NCI-H1105 treated with DMSO at 0.1 percent for 48 hours (cell line): ENCODE measurements around the gene SYNGAP1.
"Not testable (repeated sequence)": the region's sequence is repeated elsewhere in the genome, so short reads cannot be mapped to it uniquely, and the experiment has no call there.

Experiments used
- DNase-seq: peaks from one replicate; lab custom pipeline; 2025; lab: John Stamatoyannopoulos, UW

The SYNGAP1 gene

DNA sequence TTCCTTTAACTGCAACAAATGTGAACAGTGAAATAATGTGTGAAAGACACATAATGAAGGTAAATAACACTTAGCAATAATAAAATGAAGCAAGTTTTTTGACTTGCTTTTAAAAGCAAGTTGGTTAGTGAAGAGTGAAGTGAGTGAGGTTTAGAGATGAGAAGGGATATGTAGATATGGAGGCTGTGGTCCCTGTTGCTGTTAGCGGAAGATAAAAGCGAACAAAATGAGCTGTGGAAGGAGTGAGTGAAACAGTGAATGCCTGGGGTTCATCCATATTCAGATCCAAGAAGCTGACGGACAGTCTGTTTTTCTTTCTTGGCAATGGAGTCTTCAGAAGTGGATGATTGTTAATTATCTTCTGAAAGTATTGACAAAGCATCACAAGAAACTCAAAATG, 58.0 kb downstream of the SYNGAP1 start:
- no peak for DNase-seq

DNA sequence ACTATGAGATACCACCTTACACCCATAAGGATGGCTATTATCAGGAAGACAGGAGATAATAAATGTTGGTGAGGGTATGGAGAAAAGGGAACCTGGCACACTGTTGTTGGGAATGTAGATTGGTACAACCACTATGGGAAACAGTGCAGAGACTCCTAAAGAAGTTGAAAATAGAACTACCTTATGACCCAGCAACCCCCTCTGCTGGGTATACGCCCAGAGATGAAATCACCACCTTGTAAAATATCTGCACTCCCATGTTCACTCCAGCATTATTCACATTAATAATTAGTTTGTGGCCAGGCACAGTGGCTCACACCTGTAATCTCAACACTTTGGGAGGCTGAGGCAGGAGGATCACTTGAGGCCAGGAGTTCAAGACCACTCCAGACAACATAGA, 61.3 kb downstream of the SYNGAP1 start:
- DNase-seq = no peak

- DNase-seq = not testable (repeated sequence)
Measured at GRCh38 chr6:33482620-33483019, 62.8 kb downstream of the SYNGAP1 start.

GRCh38 chr6:33483678-33484077, 63.8 kb downstream of the SYNGAP1 start:
- no peak for DNase-seq

DNA sequence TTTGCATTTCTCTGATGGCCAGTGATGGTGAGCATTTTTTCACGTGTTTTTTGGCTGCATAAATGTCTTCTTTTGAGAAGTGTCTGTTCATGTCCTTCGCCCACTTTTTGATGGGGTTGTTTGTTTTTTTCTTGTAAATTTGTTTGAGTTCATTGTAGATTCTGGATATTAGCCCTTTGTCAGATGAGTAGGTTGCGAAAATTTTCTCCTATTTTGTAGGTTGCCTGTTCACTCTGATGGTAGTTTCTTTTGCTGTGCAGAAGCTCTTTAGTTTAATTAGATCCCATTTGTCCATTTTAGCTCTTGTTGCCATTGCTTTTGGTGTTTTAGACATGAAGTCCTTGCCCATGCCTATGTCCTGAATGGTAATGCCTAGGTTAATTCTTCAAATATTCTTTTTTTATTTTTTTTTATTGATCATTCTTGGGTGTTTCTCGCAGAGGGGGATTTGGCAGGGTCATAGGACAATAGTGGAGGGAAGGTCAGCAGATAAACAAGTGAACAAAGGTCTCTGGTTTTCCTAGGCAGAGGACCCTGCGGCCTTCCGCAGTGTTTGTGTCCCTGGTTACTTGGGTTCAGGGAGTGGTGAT, 64.9 kb downstream of the SYNGAP1 start:
- not testable (repeated sequence) for DNase-seq

DNA sequence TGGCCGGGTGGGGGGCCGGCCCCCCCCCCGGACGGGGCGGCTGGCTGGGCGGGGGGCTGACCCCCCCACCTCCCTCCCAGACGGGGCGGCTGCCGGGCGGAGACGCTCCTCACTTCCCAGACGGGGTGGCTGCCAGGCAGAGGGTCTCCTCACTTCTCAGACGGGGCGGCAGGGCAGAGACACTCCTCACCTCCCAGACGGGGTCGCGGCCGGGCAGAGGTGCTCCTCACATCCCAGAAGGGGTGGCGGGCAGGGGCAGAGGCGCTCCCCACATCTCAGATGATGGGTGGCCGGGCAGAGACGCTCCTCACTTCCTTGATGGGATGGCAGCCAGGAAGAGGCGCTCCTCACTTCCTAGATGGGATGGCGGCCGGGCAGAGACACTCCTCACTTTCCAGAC, 65.8 kb downstream of the SYNGAP1 start:
- not testable (repeated sequence) for DNase-seq

DNA sequence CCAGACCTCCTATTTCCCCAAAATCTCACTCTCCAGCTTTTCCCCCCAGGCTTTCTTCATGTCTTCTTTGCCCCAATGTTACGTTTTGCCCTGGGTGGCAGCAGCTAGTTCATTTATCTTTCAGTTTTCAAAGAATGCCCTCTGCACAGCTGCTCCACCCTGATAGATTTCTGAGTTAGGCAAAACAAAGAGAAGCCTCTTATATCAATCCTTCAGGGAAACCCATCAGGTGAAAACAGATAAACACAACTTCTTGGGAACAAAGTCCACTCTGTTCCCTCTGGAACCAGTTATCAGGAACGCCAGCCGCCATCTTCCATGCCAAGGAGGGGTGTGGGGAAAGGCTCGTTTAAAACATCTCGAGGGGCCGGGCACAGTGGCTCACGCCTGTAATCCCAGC, 68.5 kb downstream of the SYNGAP1 start:
- DNase-seq = no peak

DNA sequence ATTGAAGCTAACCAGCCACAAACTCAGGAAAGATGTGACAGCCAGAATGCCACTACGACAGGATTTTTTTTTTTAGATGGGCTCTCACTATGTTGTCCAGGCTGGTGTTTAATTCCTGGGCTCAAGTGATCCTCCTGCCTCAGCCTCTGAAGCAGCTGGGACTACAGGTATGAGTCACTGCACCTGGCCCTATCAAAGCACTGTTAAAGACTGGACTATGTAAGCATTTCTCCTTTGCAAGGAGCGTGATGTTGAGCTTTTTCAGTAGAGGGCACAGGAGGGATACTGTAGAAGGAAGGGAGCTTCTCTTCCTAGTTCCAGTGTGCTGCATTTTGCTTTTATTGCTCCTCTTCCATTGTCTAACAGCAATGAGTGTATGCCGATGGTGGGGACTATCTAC, 70.3 kb downstream of the SYNGAP1 start:
- DNase-seq = no peak

DNA sequence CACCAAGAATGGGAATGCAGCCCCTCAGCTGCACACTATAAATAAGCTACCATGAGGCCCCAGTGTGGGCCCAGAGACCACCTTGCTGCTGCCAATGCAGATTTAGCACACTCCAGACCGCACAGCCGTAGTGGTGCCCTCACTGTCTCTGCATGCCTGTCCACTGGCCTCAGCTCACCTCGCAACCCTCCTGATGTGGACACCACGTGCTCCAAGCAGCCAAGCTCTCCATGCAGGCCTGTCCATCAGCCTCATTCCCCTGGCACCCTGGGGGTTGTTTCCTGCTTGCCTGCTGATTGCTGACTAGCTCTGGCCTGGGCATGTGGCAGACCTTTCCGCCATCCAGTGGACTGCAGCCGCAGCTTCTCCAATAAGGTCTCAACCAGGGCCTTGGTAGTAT, 70.8 kb downstream of the SYNGAP1 start:
- no peak for DNase-seq

- DNase-seq = no peak
Measured at GRCh38 chr6:33492093-33492492, 72.2 kb downstream of the SYNGAP1 start.

DNA sequence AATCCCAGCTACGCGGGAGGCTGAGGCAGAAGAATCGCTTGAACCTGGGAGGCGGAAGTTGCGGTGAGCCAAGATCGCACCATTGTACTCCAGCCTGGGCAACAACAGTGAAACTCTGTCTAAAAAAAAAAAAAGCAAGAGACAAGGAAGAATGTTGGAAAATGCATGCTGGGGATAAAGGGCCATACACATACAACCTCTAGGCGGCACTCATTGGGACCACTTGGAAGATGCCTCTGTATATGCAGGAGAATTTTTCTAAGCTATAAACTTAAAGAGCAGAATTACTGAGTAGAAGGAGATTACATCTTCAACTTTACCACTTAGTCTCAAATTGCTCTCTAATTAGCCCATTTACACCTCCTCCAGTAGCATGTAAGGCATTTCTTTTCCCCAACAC, 77.3 kb downstream of the SYNGAP1 start:
- no peak for DNase-seq

- DNase-seq = no peak
Measured at GRCh38 chr6:33502486-33502885, 82.6 kb downstream of the SYNGAP1 start.

- no peak for DNase-seq
Measured at GRCh38 chr6:33504486-33504885, 84.6 kb downstream of the SYNGAP1 start.
